ENCODE data around the gene SLC5A10.

DNA sequence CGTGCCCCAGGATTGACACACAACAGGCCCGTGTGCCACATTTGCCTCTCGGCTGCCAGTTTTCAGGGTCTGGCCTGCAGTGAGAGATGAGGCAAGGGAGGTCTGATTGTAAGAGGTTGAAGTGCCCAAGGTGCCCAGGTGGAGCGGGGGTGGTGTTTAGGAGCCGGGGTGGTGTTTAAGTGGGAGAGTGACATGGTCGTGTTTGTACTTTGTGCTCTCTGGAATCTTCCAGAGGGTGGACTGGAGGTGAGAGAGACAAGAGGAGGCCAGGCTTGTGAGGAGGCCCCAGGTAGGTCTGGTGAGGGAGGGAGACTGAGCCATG is 10.5 kb downstream of the SLC5A10 start:
- TF ChIP-seq, protein P1, sequence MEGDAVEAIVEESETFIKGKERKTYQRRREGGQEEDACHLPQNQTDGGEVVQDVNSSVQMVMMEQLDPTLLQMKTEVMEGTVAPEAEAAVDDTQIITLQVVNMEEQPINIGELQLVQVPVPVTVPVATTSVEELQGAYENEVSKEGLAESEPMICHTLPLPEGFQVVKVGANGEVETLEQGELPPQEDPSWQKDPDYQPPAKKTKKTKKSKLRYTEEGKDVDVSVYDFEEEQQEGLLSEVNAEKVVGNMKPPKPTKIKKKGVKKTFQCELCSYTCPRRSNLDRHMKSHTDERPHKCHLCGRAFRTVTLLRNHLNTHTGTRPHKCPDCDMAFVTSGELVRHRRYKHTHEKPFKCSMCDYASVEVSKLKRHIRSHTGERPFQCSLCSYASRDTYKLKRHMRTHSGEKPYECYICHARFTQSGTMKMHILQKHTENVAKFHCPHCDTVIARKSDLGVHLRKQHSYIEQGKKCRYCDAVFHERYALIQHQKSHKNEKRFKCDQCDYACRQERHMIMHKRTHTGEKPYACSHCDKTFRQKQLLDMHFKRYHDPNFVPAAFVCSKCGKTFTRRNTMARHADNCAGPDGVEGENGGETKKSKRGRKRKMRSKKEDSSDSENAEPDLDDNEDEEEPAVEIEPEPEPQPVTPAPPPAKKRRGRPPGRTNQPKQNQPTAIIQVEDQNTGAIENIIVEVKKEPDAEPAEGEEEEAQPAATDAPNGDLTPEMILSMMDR (IDR thresholded peaks at IDR 0.05) = no peak
- TF ChIP-seq POLR2A (IDR thresholded peaks at IDR 0.05) = no peak
